GM19238 (cell line): ENCODE results near the gene INF2.

Source experiments
- DNase-seq: peaks from one replicate; pipeline ENCODE4 v3.0.0; 2011; ENCODE audit warnings: low spot score; ENCODE audit not compliant: insufficient read length

The INF2 gene

GRCh38 chr14:104688505-104689108 lies 811 bp upstream of the INF2 start:
- no peak for DNase-seq

DNA sequence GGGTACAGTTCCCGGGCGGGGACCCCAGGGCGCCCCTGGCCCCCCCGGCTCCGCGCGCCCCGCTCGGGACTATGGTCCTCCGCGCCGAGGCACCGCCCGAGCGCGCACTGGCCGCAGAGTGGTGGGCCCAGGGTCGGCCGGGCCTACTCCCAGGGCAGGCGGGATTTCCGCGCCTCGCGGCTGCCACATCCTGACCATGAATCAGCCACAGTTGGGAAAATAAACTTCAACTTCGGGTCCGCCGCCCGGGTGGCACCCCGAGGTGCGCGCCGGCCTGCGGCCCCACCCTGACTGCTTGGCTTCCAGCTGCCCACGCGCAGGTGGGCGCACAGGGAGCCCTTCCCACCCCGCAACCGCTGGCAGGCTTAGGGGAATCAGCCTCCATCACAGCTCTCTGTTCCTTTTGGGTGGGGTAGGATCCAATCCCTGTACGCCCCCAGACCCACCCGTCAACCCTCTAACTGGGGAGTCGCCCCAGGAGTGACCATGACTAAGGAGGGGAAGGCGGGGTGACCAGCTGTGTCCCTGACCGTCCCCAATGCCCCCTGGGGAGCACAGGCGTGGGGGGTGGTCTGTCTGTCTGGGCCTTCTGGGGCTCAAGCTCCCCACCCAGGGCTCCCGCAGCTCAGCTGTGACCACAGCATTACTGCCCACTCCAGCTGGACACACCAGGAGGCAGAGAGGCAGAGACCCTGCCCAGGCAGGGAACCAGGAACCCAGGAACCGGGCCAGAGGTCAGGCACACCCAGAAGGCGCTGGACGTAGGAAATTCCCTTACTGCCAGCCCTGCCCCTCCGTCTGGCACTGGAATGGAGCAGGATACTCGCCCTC lies 678 bp downstream of the INF2 start:
- no peak for DNase-seq

- no peak for DNase-seq
These were observed 1.5 kb downstream of the INF2 start for GRCh38 chr14:104690861-104691455.

DNA sequence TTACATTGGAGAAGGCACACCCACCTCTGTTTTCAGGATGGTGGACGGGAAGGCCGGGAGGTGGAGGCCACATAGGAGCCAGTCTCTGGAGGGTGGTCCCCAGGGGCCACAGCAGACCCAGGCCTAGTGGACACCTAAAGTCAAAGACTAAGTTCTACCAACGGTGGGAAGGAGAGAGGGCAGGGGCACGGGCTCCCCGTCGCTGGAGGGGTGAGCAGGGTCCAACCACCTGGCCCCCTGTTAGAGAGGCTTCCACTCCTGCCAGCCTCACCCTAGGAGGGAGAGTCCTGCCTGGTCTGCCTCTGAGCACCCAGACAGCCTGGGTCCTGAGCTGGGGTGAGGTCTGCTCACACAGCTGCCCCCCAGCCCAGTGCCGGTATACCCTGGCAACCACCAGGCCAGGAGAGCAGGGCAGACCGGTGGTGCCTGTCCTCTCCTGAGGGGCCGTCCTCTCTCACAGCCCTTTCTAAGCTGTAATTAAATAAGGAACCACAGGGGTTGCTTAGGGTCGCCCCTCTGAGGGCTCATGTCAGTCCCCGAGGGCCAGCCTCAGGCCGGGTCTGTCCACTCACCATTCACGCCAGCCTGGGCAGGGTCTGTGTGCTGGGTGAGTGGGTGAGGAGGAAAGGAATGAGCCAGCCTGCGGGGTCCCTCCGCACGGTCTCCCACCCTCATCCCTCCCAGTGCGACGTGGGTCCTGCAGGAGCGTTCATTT lies 2.3 kb downstream of the INF2 start:
- DNase-seq = no peak

DNA sequence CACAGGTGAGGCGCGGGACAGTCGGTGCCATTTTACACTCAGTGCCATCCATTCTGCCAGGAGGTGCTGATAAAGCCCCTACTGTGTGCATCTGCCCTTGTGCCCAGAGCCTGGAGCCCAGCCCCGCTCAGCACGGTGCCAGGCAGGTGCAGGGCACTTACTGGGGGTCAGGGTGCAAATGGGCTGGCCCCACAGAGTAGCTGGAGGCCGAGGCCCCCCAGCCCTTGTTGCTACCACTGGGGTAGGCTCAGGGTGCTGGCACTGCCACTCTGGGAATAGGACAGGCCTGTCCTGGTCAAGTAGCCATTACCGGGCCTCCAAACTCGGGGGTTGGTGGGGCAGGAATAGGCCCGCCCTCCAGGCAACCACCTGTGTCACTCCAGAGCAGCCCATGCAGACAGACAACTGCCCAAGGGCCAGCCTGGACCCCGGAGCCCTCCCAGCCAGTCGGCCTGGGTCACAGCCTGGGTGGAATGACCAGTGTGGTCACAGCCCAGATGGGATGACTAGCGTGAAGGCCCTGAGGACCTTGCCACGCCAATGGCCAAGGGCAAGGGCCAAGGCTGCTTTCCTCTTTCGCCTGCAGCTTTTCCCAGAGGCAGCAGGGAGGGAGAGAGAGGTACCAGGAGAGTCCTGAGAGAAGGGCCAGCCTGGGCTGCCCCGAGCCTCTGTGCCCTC lies 3.0 kb downstream of the INF2 start:
- no peak for DNase-seq

GRCh38 chr14:104692939-104693315 lies 3.5 kb downstream of the INF2 start:
- no peak for DNase-seq

DNA sequence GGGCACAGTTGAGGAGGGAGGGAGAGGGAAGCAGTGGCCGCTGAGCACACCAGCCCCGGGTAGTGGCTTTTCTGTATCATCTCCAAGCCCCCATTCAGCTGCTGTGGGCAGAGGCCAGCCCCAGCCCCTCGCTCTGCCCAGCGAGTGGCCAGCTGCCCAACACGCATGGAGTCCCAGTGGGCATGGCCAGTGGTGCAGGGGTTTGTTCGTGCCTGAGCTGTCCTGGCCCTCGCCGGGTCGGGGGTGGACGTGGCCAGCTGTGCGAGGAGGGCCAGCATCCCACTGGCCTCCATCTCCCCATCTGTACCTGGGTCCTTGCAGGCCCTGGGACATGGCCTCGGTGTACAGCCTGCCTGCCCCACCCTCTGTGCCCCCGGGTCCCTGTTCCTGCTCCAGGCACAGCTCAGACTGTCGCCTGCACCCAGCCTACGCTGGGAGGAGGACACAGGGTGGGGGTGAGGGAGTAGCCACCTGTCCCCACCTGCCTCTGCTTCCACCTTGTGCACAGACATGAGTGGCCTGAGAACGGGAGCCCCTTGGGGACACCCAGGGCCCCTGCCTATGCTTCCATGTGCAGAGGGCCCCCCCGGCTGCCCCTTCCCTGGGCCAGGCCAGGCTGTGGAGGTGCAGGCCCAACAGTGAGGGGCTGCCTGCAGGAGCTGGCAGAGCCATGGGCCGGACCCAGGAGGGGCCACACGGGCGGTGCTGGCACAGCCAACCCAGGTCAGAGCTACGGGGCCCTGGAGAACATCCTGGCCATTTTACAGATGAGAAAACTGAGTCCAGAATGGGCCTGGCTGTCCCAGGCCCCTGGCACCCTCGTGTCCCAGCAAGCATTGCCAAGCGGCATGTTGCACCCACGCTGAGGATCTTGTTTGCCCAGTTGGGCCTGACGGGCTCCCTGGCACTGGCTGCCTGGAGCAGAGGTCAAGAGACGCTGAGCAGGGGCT lies 4.3 kb downstream of the INF2 start:
- DNase-seq = no peak

GRCh38 chr14:104694475-104694950 lies 5.1 kb downstream of the INF2 start:
- no peak for DNase-seq

DNA sequence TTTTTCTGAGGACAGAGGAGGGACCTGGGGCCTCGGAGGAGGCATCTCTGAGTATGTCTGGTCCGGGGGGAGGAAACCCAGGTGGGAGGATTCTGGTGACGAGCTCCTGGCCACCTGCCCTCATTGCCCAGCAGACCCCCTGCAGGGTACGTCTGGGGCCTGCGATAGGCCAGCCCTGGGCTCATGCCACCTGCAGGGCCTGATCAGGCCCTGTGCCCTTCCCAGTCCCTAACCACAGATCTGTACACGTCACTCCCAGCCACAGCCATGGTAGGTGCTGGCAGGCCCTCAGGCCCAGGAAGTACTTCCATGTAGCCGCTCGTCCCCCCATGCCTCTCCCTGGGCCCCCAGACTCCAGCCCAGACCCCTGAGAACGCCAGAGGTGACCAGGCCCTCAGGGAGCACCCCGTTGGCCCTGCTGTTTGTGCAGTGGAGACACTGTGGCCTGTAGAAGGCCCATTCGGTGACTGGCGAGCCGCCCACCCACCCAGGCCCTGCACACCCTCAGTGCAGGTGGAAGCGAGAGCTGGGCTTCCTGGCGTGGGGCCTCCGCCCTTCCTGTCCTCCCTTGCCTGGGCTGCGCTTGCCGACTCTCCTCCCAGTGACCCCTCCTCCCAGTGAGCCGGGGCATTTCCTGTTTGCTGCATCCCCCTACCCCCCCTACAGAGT lies 5.7 kb downstream of the INF2 start:
- DNase-seq = no peak

GRCh38 chr14:104695660-104696000 lies 6.2 kb downstream of the INF2 start:
- no peak for DNase-seq

- no peak for DNase-seq
These were observed 7.4 kb downstream of the INF2 start for GRCh38 chr14:104696671-104697316.

- no peak for DNase-seq
These were observed 7.9 kb downstream of the INF2 start for GRCh38 chr14:104697317-104697703.

GRCh38 chr14:104697892-104698583 lies 8.6 kb downstream of the INF2 start:
- DNase-seq = no peak

DNA sequence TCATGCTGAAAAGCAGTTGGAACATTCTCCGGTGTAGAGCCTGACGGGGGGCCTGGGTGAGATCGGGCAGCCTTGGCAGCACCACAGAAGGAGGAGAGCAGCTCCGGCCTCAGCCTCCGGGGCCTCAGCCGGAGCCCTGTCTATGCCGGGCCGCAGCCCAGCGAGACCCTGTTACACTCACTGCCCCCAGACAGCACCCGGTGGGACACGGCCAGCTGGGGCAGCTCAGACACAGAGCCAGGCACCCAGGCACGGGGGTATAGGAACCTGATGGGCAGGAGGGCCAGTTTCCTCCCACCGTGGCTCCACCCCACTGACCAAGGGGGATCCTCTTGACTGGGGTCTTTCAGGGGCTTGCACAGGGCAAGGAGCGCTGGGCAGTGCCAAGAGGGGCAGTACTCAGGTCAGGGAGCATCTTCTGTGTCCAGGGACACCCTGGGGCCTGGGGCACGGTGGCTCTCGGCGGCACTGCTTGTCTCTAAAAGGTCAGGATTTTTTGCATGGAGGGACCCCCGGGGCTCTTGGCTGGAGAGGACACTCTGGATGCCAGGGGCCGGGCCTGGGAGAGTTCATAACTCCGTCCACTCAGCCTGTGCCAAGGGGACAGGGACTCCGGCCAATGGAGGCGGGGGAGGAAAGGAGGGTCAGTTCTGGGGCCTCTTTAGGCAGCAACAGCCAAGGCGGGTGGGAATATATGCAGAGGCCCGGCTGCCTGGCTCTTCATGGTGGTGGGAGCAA lies 9.4 kb downstream of the INF2 start:
- no peak for DNase-seq

- no peak for DNase-seq
These were observed 10.0 kb downstream of the INF2 start for GRCh38 chr14:104699426-104699748.

- DNase-seq = no peak
These were observed 10.8 kb downstream of the INF2 start for GRCh38 chr14:104700225-104700651.

- no peak for DNase-seq
These were observed 11.4 kb downstream of the INF2 start for GRCh38 chr14:104700747-104701217.
